ENCODE data around the gene ADGRG1. TPM values are rescaled to one million over a fixed set of nuclear protein-coding genes. Genes with fewer than 3 reads are reported as not detected.

ADGRG1 gene
- total RNA-seq, 1 donor from 2014 or later = 97.7 TPM

GRCh38 chr16:57672416-57672815, 44.0 kb downstream of the ADGRG1 start:
- intact Hi-C loops (cut with DNase I) = no loop called here
- TF ChIP-seq POLR2AphosphoS5 (IDR thresholded peaks at IDR 0.05; ENCODE audit: insufficient read depth in 1 of 2, low read depth in 1 of 2) (no peak), POLR2A (IDR thresholded peaks at IDR 0.05) (no peak)
- TF ChIP-seq, protein P1, sequence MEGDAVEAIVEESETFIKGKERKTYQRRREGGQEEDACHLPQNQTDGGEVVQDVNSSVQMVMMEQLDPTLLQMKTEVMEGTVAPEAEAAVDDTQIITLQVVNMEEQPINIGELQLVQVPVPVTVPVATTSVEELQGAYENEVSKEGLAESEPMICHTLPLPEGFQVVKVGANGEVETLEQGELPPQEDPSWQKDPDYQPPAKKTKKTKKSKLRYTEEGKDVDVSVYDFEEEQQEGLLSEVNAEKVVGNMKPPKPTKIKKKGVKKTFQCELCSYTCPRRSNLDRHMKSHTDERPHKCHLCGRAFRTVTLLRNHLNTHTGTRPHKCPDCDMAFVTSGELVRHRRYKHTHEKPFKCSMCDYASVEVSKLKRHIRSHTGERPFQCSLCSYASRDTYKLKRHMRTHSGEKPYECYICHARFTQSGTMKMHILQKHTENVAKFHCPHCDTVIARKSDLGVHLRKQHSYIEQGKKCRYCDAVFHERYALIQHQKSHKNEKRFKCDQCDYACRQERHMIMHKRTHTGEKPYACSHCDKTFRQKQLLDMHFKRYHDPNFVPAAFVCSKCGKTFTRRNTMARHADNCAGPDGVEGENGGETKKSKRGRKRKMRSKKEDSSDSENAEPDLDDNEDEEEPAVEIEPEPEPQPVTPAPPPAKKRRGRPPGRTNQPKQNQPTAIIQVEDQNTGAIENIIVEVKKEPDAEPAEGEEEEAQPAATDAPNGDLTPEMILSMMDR (IDR thresholded peaks at IDR 0.05) = no peak

GRCh38 chr16:57672824-57673223, 44.4 kb downstream of the ADGRG1 start:
- Histone ChIP-seq H3K36me3 (no peaks in the 10 kb centered on the region), H3K4me3 (no peak overlapping the region), H3K4me1 (no peaks in the 10 kb centered on the region), H3K27ac (no peak overlapping the region), H3K27me3 (no peaks in the 10 kb centered on the region), H3K9me3 (no peaks in the 10 kb centered on the region)
- TF ChIP-seq POLR2A (IDR thresholded peaks at IDR 0.05) (no peak), POLR2AphosphoS5 (IDR thresholded peaks at IDR 0.05; ENCODE audit: insufficient read depth in 1 of 2, low read depth in 1 of 2) (no peak)
- TF ChIP-seq, protein P1 (IDR thresholded peaks at IDR 0.05) = no peak
- no peak for DNase-seq (ENCODE audit: extremely low spot score in 2 of 2)
- intact Hi-C loops (cut with DNase I) = no loop called here

More at GRCh38 chr16:57672416-57672815, 44.0 kb downstream of the ADGRG1 start:
- Histone ChIP-seq H3K4me3 (no peak overlapping the region), H3K27me3 (no peaks in the 10 kb centered on the region), H3K4me1 (no peaks in the 10 kb centered on the region), H3K36me3 (no peaks in the 10 kb centered on the region), H3K27ac (no peak overlapping the region), H3K9me3 (no peaks in the 10 kb centered on the region)
- no peak for DNase-seq (ENCODE audit: extremely low spot score in 2 of 2)

GRCh38 chr16:57675741-57676551, 47.5 kb downstream of the ADGRG1 start:
- no peaks in the 10 kb centered on the region for H3K9me3 ChIP-seq
- DNase-seq (ENCODE audit: extremely low spot score in 2 of 2) = no peak
- H3K4me3 ChIP-seq = no peak overlapping the region
- no peaks in the 10 kb centered on the region for H3K36me3 ChIP-seq
- intact Hi-C loops (cut with DNase I) = no loop called here
- no peak overlapping the region for H3K27ac ChIP-seq
- TF ChIP-seq, protein P1 (IDR thresholded peaks at IDR 0.05) = no peak
- TF ChIP-seq POLR2AphosphoS5 (IDR thresholded peaks at IDR 0.05; ENCODE audit: insufficient read depth in 1 of 2, low read depth in 1 of 2) (no peak), POLR2A (IDR thresholded peaks at IDR 0.05) (no peak)
- no peaks in the 10 kb centered on the region for H3K27me3 ChIP-seq
- H3K4me1 ChIP-seq = no peaks in the 10 kb centered on the region

DNA sequence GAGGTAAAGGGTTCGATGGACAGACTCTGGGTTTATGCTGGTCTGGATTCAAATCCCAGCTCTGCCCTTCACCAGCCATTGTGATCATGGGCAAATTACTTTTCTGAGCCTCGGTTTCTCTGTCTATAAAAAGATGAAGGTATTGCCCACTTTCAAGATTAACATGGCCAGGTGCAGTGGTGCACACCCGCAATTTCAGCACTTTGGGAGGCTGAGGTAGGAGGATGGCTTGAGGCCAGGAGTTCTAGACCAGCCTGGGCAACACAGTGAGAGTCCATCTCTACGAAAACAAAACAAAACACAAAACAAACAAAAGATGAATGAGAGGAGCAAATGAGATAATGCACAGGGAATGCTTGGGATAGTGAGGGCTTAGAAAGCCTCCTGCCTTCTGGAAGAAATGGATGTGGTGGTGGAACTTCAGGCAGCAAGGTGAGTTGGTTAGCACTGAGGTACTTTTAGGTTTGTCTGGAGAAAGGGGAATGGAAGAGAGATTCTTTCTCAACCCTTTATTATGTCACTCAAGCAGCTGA, 48.2 kb downstream of the ADGRG1 start:
- H3K9me3 ChIP-seq = no peaks in the 10 kb centered on the region
- no peaks in the 10 kb centered on the region for H3K4me1 ChIP-seq
- DNase-seq (ENCODE audit: extremely low spot score in 2 of 2) = no peak
- intact Hi-C loops (cut with DNase I) = no loop called here
- TF ChIP-seq POLR2A (IDR thresholded peaks at IDR 0.05) (no peak), POLR2AphosphoS5 (IDR thresholded peaks at IDR 0.05; ENCODE audit: insufficient read depth in 1 of 2, low read depth in 1 of 2) (no peak)
- TF ChIP-seq, protein P1 (IDR thresholded peaks at IDR 0.05) = no peak
- no peaks in the 10 kb centered on the region for H3K27me3 ChIP-seq
- no peak overlapping the region for H3K4me3 ChIP-seq
- H3K27ac ChIP-seq = no peak overlapping the region
- no peaks in the 10 kb centered on the region for H3K36me3 ChIP-seq

Data from vagina (tissue), 2 donors.